Lung microvascular endothelial cell (primary cell): ENCODE results near the gene TMEM134. TPM values are rescaled to one million over a fixed set of nuclear protein-coding genes. Genes with fewer than 3 reads are reported as not detected.

ENCODE experiments used
- DNase-seq, 2 donors: peaks; one replicate each; pipeline versions ENCODE4 v3.0.0 to v3.0.0-alpha.2; 2010; ENCODE audit warnings: low read depth in 2 of 2
- total RNA-seq: library from RNA; depleted of rRNA; stranded (reverse); fragments of >200 nt; gene quantifications from 2 replicates; pipeline ENCODE4 v1.2.1, GENCODE V29; 2014

The TMEM134 gene
- total RNA-seq, 1 donor from 2014 or later = 16.1 TPM

GRCh38 chr11:67500831-67501715, 32.0 kb upstream of the TMEM134 start:
- no peak for DNase-seq

DNA sequence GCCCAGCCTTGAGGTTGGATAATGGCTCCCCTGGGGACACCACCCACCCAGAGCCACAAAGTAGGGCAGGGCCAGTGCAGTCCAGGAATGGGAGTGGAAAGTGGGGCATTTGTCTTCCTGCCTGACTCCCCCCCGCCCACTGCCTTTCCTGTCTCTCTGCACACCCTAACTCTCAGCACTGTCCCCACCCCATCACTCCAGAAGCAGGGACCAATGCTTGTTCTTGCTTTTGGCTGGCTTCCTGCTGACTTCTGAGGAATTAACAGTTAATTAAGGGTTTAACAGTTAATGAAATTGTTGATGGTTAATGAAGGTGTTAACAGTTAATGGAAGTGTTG, 31.4 kb upstream of the TMEM134 start:
- no peak for DNase-seq

DNA sequence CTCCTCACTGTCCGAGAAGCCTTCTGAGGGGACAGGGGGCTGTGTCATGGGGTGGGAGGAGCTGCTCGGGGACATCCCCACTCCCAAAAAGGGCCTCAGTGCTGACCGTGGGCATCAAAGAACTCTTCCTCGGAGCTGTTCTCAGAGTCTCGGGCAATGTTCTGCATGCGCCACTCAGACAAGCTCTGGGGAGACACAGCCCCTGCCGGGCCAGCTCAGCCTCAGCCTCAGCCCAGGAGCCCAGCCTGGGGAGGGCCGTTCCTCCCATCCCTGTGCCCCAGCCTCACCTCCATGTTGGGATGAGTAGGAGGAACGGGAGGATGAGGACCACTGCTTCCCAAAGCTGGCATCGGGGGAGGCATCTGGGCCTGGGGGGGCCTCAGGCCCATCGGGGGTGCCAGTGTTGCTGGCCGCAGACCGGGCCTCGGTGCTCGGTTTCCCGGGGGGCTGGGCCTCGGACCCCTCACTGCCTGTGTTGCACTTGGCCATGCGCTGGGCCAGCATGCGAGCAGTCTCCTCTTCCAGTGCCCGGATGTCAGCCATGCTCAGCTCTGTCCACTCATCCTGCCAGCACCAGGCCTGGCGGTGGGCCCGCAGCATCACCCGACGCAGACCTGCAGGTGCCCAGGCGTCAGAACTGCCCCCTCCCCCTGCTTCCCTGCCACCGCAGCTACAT, 30.9 kb upstream of the TMEM134 start:
- no peak for DNase-seq

- peak in 1 of 2 donors; percentile 46 for DNase-seq
Observed at GRCh38 chr11:67498544-67498972, 29.5 kb upstream of the TMEM134 start.

DNA sequence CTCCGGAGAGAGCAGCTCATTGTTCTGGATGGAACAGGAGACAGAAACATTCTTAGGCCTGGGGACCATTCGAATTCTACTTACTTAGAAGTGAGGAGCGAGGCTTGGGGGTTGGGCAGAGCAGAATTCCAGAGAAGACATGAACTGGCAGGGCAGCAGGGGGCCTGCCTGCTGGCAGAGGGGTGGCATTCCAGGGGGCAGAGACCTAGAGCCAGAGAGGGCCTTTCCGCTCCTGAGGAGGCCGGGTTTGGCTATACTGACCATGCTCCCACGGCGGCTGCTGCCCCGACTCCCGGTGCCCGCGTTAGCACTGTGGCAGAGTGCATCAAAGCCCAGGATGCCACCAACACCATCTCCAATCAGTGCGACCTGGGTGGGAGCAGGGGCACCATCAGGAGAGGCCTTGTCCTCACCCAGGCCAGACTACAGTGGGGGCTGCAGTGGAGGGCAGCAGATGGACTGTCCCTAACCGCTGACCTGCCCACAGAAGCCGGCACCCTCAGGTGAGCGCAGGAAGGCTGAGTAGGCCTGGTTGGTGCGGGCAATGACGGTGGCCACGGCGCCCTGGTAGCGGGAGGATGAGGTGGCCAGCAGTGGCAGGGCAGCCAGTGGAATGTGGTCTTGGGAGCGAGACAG, 28.7 kb upstream of the TMEM134 start:
- DNase-seq = no peak

DNA sequence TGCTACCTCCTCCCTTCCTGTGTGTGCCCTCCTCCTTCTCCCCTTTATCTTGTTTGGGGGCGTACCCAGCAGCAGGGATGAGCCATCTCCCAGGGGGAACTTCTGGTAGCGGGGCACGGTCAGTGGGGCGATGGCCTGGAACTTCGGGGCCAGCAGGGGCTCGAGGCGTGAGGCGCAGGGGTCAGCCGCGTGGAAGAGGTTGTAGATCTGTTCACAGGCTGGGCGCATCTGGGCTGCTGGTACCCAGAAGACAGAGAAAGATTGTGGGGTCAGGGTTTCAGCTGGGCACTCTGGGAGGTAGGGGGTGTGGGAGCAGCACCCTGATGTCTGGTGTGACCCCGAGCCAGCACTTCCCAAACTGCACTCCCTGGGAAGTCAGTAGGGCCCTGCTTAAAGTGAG, 27.1 kb upstream of the TMEM134 start:
- no peak for DNase-seq

DNA sequence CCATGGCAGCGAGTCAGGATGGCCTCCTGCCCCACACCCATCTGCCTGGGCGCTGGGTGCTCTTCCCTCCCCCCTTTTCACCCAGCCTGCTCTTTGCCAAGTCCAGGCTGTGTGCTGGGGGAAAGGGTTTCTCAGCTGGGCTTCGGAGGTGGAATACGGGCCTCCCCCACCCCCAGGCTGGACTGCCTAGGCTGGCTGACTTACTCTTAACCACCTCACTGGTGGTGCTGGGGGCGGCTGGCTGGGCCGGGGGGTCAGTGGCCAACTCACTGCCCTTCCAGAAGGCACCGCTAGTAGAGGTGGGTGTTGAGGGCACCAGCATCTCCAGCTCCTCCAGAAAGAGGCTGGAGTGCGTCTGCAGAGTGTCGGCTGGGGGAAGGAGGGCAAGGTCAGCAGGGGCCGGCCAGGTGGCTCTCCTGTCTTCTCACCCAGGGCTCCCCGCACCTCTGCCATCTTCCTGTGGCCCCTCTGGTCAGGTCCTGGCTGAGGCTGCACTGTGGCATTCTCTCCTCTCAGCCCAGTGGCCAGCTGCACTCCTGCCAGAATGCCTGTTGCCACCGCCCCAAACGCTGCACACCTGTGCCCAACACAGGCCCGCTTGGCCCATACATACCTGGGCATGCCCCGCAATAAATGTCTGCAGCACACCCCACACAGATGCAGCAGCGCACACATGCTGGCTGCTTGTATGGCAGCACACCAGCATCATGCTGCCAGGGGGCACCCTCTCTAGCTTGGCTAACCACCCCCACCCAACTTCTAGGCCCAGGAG, 26.4 kb upstream of the TMEM134 start:
- DNase-seq = no peak

DNA sequence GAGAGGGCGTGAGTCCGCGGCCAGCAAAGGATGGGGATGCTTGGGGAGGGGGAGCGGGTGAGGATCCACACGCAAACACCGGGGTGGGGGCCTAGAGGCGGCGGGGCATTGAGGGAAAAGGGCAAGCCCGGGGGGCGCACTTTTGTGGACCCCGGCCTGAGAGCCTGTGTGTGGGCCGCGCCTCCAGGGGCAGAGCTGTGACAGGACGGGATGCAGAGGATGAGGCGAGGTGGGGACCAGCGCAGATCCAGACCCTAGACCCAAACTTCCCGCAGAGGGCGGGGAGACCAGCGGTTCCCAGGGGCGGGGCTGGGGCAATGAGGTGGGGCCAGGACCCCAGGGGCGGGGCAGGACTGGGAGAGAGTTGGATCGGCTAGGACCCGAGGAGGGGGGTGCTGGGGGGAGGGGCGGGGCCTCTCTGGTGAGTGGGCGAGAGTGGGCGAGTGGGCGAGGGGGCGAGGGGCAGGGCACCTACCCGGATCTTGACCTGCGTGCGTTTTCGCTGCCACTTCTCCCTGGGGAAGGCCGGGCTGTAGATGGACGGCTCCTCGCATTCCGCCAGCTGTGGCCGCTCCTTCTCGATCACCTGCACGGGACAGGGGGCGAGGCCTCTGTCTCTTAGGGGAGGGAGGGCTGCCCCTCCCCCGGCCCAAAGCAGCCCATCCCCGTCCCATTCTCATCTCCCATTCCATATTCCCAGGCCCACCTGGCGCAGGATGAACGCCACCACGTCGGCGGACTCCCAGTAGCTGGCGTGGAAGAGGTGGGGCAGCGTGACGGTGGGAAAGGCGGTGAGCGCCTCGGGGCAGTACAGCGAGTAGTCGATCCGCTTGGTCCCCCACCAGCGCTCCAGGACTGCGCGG, 25.6 kb upstream of the TMEM134 start:
- DNase-seq = no peak

- DNase-seq = no peak
Observed at GRCh38 chr11:67493548-67494370, 24.7 kb upstream of the TMEM134 start.

- DNase-seq = no peak
Observed at GRCh38 chr11:67492801-67493547, 23.9 kb upstream of the TMEM134 start.

DNA sequence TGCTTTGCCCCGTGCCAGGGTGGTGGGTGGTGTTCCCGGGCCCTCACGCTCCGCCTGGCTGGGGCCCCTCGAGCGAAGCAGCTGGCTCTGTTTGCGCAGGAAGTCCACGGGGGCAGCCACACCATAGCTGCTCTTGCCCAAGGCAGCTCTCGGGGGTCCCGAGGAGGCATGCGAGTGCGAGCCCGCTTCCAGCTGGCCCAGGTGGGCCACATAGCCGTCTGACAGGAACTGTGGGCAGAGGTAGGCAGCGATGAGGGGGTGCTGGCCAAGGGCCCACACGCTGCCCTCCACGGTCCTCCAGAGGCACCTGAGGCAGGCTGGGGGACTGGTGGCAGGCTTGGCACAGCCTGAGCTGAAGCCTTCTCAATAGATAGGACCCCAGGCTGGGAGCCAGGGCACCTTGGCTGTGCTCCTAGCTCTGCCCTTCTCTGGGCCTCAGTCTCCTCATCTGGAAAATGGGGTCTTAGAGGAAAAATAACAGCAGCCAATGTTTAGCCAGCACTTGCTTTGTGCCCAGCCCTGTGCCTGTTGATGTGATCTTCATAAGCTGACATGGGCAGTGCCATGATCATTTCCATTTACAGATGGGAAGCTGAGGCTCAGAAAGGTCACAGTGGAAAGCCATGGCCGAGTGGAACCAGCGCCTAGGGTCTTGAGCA, 23.1 kb upstream of the TMEM134 start:
- DNase-seq = no peak

DNA sequence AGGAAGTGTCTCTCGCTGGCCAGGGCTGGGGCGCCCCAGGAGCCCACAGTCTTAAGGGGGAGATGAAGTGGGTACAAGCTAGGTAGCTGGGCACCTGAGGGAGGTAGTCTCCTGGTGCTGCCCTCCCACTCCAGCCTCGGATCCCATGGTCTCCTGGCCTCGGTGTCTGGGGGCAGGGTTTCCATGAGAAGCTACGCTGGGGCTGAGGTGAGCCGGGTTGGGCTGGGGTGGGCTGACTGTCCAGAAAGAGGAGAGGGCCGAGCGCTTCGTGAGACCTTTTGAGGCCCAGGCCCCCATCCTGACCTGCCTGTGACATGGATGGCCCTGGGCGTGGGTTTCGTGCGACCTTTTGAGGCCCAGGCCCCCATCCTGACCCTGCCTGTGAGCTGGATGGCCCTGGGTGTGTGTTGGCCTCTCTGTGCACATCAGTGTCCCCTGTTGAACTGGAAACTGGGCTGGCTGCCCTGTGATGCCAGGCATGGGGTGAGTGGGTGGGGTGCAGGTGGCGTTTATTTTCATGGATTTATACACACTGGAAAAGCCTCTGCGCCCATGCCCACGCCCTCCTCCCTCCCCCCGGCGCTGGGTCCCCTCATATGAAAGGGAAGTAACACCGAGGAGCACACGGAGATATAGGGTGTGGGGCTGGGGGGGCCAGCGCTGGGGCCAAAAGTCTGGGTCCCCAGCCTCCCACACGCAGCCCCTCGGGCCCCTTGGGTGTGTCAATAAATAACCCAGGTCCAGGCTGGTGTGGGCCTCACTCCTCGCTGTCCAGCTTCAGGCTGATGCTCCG, 22.4 kb upstream of the TMEM134 start:
- DNase-seq = no peak

DNA sequence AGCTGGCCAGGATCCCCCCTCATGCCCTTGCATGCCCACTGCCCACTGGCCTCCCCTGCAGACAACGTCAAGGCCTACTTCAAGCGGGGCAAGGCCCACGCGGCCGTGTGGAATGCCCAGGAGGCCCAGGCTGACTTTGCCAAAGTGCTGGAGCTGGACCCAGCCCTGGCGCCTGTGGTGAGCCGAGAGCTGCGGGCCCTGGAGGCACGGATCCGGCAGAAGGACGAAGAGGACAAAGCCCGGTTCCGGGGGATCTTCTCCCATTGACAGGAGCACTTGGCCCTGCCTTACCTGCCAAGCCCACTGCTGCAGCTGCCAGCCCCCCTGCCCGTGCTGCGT, 21.6 kb upstream of the TMEM134 start:
- DNase-seq = no peak

DNA sequence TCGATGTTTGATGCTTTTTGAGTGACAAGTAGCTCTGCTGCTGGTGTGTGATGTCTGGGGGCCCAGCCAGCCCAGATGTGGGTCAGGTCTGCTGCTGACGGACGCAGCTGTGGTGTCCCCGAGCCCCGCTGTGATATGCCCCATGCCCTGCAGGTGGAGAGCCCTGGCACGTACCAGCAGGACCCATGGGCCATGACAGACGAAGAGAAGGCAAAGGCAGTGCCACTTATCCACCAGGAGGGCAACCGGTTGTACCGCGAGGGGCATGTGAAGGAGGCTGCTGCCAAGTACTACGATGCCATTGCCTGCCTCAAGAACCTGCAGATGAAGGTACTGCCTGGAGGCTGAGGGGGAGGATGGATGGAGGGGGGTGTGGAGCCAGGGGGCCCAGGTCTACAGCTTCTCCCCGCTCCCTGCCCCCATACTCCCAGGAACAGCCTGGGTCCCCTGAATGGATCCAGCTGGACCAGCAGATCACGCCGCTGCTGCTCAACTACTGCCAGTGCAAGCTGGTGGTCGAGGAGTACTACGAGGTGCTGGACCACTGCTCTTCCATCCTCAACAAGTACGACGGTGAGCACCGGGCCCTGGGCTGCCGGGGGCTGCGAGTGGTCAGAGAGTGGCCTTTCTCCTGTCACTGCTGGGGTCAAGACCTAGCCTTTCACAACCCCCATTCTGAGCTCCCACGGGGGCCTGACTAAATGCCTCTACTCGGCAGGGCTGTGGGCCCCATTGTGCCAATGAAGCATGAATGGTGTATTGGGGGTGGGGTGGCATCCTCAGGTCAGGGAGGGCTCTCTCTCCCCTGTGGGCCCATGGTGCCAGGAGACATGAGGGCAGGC, 21.1 kb upstream of the TMEM134 start:
- no peak for DNase-seq

GRCh38 chr11:67489203-67489884, 20.3 kb upstream of the TMEM134 start:
- DNase-seq = no peak

DNA sequence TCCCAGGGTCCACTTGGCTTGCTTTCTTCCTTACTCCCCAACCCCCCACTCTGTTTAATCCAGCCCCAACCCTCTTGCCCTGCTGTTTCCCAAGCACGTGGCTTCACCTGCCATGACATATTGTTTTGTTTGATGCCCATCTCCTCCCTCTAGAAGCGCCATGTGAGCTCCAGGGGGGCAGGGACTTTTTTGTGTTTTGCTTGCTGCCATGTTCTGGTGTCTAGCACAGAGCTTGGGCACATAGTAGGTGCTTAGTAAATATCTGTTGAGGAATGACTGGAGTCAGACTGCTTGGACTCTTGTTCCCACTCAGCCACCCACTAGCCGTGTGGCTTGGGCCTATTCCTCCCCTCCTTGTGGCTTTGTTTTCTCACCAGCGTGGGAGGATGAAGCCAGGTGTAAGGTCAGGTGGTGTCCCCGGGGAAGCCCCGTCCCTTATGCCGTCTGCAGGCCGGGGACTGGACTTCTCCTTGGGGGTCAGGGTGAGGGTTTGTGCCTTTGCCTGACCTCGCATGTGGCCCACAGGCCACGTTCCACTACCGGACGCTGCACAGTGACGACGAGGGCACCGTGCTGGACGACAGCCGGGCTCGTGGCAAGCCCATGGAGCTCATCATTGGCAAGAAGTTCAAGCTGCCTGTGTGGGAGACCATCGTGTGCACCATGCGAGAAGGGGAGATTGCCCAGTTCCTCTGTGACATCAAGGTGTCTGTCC, 17.6 kb upstream of the TMEM134 start:
- DNase-seq = no peak
